GM21423 (cell line): ENCODE data around the gene KLRF1.

Experiments used
- ATAC-seq: cut with Tn5 transposase; IDR thresholded peaks from one replicate; pipeline ENCODE4 v1.9.1; 2021; ENCODE audit warnings: mild to moderate bottlenecking, moderate library complexity; ENCODE audit not compliant: unreplicated experiment

KLRF1 gene

DNA sequence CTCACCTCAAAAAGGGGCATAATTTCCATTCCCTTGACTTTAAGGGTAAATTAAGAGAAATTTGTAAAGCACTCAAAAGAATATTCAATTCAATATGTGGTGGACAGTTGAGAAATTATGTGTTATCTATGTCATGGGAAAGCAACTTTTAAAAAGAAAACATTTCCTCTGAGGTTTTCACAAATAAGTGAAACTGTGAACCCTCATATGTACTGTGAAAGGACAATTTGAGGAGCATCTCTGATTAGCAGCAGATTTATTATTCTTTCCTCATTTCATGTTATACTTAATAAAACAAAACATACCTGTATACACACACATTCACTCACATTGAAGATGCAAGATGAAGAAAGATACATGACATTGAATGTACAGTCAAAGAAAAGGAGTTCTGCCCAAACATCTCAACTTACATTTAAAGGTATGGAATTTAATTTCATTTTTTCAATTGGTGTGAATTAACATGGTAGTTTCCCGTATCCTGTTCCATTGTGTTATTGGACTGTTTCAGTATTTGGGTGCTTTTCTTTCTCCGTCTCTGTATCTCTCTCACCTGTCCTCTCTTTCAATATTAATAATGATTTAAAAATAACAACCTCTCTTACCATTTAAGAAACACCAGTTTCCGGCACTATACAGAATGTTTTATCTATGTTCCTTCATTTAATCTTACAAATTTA is at the start of gene KLRF1:
TSS of gene KLRF1 (plus strand) at position 273 of the 680 bp plus-strand sequence. CDS start at position 337, 64 bp downstream.
- ATAC-seq: no peak

GRCh38 chr12:9779209-9779608 is 48.1 kb upstream of the KLRF1 start:
- no peak for ATAC-seq

GRCh38 chr12:9781360-9781759 is 45.9 kb upstream of the KLRF1 start:
- no peak for ATAC-seq

- ATAC-seq: no peak
Measured at GRCh38 chr12:9782547-9783382, 44.5 kb upstream of the KLRF1 start.

GRCh38 chr12:9784326-9784725 is 43.0 kb upstream of the KLRF1 start:
- no peak for ATAC-seq

DNA sequence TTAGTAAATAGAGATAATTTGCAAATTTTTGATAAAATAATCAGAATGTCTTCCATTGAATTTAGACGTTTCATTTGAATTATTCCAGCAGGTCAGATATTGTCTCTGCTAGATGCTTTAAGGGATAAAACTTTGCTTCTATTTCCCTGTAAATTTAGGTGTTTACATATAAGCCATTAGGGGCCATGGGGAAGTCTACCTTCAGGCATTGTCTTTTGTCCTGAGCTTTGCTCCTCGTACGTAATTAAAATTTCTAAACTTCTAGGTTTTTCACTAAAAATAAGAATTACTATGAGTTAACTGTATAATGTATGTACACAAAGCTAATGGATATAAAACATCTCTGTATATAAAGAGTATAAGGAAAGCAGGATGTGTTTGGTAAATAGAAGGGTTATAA is 42.5 kb upstream of the KLRF1 start:
- no peak for ATAC-seq

GRCh38 chr12:9786726-9787717 is 40.3 kb upstream of the KLRF1 start:
- no peak for ATAC-seq

DNA sequence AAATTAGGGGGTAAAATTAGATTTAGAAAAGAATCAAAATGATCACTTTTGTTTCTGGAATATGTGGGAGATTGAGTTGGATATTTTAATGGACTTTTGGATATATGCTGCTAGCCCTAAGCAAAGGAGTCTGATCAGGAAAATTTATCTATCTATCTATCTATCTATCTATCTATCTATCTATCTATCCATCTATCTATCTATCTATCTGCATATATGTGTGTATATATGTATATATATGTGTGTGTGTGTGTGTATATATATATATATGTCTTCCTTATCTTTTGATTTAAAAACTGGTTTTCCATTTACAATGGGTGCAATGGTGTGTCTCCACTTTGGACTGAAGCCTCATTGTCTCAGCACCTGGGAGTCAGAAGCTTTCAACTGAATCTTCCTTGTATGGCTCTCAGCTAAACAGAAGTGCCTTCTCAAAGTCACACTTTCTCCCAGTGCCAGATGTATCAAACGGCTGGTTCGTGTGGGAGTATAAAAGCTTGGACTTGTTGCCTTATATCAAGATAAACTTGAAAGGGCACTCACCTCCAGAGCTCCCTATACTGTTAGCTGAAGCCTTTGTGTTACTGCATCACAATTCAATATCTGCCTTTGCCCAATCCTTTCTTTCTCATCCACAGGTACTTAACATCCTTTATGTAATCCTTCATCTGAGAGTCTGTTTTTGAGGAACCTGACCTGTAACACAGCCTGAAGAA is 34.9 kb upstream of the KLRF1 start:
- ATAC-seq: no peak

GRCh38 chr12:9792961-9793617 is 34.2 kb upstream of the KLRF1 start:
- ATAC-seq: no peak

GRCh38 chr12:9793779-9794395 is 33.4 kb upstream of the KLRF1 start:
- no peak for ATAC-seq

DNA sequence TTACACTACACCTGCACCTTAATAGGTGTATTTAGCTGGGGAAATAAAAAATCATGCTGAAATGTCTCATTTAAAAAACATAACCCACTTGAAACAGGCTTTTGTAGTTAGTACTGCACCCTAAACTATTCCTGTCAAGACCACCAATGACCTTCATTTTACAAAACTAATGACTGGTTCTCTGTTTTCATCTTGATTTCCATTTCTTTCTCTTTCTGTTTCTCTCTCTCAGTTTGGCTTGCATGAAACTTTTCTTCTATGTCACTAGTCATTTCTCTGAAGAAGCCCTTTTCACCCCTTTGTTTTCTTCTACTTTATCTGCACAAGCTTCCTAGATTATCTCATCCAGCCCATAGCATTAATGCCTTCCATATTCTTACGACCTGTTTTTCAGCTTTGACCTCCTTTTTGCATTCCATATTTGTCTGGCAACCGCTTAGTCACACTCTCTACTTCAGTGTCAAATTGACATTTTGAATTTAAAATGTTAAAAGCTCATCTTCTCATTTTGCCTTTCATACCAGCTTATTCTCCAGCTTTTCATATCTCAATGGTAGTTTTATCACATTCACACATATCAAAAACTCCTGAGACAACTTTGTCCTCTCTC is 32.7 kb upstream of the KLRF1 start:
- ATAC-seq: no peak

DNA sequence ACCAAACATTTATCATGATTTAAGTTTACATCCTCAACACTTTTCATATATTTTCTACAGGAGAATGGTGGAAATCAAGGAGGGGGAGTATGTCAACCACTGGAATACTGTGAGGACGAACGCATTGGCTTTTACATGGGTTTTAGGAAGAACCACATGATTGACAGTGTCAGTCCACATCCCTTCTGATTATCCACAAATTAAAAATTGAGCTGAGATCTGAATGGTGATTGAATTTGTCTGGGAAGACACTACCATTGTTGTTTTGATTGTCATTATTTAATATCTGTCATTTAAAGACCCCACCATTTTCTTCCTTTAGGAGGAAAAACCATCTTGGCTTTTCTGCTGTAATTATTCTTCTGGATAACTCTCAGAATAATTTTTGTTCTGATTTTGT is 31.3 kb upstream of the KLRF1 start:
- ATAC-seq: no peak

DNA sequence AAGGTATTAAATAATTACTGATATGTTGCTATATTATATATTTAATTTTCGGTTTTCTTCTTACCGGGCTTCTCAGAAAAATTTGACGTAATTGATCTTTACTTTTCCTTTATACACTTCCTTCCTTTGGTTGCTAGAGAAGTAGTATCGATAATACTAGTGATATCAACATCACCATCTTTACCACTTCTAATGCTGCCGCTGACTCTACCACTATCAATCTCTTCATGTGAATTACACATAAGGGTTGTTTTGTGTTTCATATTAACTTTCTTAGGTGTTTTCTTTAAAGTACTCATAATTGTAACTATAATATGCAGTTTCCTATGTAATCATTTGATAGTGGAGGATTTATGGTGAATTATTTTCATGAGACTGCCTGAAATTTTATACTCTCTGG is 30.9 kb upstream of the KLRF1 start:
- no peak for ATAC-seq

DNA sequence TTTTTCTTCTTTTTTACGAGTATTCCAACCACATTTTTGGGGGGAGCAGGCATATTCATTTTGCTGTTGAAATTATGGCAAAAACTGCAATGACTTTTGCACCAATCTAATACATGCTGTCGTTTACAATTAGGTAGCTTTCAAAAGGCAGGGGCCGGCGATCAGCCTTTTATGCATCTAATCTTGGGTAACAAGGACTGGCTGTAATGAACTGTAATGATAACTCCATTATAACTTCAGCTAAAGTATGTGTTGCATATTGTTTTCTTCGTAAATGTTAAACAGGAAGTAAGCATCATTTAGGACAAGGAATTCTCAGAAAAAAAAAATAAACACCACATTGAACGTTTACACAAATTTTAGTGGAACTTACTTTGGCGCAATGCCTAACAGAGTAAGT is 30.3 kb upstream of the KLRF1 start:
- ATAC-seq: no peak

DNA sequence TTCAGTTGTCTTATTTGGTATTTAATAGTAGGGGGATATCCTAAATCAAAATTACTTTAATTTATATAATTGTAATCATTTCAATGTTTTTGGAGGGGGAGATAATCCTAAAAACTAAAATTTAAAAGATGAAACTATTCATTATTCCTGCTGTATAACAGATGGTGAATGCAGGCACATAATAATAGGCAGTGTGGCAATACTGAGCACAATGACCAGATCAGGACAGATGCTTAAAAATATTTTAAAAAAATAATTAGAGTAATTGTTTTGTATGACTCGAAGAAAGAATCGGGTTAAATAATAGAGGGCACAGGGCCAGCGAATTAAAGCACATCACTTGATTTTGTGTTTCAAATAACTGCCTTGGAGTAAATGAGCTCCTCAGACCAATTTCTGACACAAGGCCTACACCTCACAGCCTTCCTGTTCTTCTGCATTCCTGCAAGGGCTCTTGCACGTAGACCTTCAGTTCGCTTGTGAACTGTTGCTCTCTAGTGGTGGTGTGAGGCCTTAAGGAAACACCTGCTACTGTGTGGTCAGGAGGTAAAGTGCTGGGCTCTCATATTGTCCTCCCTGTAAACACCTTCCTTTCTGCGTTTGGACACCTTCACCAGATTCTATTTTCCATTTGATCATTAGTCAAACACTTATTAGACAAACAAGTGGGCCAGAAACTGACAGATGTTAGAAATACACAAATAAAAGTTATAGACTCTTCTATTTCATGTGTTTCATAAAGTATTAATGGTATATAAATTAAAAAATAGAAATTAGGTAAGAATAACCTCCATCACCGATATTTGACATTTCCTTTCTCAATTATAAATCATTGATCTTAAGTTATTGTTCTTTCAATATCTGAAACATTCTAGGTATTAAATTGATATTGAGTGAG is 29.3 kb upstream of the KLRF1 start:
- ATAC-seq: peak; percentile 96

DNA sequence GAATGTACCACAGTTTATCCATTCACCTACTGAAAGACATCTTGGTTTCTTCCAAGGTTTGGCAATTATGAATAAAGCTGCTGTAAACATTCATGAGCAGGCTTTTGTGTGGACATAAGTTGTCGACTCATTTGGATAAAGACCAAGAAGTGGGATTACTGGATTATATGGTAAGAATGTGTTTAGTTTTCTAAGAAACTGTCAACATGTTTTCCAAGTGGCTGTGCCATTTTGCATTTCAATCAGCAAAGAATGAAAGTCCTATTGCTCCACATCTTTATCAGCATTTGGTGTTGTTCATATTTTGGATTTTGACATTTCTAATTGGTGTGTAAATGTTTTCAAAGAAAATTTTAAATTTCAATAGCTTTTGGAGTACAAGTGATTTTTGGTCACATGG is 27.3 kb upstream of the KLRF1 start:
- no peak for ATAC-seq

DNA sequence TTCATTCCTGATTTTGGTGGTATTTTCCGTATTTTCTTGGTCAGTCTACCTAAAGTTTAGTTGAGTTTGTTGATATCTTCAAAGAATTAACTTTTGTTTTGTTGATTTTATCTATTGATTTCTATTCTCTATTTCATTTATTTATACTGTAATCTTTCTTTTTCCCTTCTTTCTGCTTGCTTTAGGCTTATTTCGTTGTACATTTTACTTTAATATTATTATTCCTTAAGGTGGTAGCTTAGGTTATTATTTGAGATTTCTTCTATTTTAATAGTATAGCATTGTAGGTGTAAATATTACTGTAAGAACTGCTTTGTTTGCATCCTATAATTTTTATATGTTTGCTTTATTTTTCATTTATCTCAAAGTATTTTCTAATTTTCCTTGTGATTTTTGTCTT is 21.4 kb upstream of the KLRF1 start:
- no peak for ATAC-seq

- ATAC-seq: no peak
Measured at GRCh38 chr12:9806714-9807113, 20.6 kb upstream of the KLRF1 start.
